HG03103 (cell line): Measurements from ENCODE around the gene ADSS2.

Experiments
- ATAC-seq: cut with Tn5 transposase; IDR thresholded peaks from one replicate; pipeline ENCODE4 v1.9.1; 2021; ENCODE audit warnings: low read depth; ENCODE audit not compliant: unreplicated experiment

ADSS2 gene

GRCh38 chr1:244447024-244447423 lies 4.7 kb downstream of the ADSS2 start:
- no peak for ATAC-seq

DNA sequence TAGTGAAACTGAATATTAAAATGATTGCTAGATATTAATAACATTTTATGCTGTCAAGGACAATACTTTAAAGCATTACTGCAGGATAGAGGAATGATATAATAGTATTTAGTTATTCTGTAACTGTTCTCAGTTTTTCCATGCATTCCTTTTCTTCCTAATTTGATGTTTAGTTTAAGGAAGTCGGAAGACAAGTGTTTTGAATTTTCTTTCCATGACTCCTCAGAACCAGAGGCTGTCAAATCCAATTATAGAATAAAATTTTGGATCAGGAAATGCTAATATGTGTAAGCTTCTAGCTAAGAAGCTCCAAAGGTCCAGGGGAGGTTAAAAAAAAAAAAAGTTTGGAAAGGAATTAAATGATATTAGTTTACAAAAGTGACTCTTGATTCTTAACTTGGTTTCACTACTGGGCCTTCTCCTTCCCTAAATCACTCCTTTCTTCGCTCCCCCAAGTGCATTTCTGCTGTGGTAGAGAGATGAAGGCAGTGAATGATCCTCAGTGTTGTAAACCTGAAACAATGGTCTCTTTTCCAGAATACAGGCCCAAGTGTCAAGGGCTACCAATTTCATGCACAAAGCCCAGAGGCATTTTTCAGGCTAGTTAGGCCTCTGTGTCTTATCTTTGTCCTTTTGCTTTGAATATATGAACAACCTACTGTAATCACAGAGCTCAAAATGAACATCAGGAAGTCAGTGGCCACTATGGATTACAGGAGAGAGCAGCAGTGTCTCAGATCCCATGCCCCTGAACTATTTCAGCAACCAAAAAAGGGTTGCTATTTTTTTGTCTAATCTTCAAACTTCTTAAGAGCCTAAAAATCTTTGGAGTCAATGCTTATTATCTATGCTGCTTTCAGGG lies 6.2 kb downstream of the ADSS2 start:
- ATAC-seq = no peak

- ATAC-seq = no peak
These were observed 6.9 kb downstream of the ADSS2 start for GRCh38 chr1:244444854-244445253.

DNA sequence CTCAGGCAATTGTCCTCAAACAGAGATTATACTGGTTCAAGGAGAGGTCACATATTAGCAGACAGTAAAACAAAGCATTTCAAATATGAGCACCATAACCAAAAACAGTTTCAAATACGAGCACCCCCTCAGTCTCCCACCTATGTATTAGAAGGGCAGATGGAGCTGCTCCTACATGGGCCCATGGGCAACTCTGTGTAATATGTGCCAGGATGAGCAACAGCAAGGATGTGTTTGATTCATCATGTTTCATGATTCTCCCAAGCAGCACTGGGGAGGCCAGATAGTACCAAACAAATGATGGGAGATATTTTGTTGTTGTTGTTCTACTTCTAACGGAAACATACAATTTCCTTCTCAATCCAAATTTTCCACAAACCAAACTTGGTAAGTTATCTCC lies 8.9 kb downstream of the ADSS2 start:
- ATAC-seq = no peak

GRCh38 chr1:244439391-244440032 lies 12.2 kb downstream of the ADSS2 start:
- no peak for ATAC-seq

GRCh38 chr1:244437086-244437468 lies 14.6 kb downstream of the ADSS2 start:
- no peak for ATAC-seq

GRCh38 chr1:244436336-244437085 lies 15.2 kb downstream of the ADSS2 start:
- no peak for ATAC-seq

DNA sequence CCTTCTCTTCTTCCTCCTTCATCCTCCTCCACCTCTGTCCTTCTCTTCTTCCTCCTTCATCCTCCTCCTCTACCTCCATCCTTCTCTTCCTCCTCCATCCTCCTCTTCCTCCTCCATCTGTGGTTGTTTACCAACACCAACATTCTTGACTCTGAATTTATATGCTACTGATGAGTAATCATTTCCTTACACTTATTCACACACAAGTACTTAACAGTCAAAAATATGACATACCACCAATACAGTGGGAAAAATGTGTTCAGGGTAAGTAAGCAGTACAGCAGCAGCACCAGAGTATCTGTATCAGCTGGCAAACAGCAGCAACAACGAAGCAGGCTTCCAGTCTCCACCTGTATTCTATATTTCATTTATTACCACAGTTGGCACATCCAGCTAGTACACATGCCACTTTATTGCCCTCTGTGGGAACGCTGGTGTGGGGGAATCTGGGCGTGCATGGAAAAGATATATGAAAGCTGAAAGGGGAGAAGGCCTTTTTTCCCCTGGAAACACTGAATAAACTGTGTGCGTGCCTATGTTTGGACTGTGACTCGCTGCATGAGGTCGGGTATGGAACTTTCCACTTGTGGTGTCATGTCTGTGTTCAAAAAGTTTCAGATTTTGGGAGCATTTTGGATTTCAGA lies 16.0 kb downstream of the ADSS2 start:
- no peak for ATAC-seq

GRCh38 chr1:244431166-244431565 lies 20.5 kb downstream of the ADSS2 start:
- no peak for ATAC-seq

DNA sequence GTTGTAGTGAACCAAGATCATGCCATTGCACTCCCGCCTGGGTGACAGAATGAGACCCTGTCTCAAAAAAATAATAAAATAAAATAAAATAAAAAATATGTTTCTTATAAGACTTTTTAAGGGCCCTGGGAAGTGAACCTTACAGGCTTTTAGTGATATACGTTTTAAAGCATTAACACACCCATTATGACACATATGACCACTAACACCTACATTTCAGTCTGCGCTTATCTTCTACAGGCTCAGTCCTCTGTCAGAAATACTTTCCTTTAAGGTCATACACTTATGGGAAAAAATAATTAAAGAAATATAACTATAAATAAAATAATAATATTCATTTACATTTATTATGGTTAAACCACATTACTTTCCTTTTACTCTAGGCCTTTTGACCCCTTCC lies 21.9 kb downstream of the ADSS2 start:
- ATAC-seq = no peak

DNA sequence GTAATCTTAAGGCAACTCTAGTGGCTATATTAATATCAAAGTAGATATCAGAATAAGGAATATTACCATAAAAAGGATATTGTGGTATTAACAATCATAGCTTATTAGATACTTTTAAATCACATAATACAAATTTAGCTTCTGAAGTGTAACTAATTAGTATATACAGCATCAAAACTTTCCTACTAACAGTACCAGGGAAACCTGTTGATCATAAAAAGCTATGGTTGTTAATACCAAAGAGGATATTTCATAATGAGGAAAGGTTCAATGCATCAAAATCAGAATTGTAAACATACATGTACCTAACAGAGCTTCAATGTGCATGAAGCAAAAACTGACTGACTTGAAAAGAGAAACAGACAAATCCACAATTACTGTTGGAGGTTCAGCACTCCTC lies 24.1 kb downstream of the ADSS2 start:
- ATAC-seq = no peak

GRCh38 chr1:244424649-244425334 lies 26.9 kb downstream of the ADSS2 start:
- ATAC-seq = no peak

DNA sequence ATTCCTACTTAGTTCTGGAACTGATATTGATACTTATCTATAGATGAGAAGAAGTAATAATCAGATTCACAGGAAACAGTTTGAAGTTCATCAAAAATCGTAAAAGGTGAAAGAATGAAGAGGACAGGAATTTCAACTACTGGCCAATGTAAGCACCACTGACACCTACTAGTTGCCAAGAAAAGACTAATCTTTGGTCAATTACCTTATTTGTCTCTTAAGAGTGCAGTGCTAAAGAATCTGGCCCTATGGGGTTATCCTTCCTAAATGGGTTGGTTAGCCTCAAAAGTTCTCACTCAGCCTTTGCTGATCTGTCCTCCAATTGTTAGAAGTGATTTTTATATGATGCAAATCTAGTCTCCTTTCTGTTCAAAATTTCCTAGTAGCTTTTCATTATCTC lies 29.5 kb downstream of the ADSS2 start:
- no peak for ATAC-seq

DNA sequence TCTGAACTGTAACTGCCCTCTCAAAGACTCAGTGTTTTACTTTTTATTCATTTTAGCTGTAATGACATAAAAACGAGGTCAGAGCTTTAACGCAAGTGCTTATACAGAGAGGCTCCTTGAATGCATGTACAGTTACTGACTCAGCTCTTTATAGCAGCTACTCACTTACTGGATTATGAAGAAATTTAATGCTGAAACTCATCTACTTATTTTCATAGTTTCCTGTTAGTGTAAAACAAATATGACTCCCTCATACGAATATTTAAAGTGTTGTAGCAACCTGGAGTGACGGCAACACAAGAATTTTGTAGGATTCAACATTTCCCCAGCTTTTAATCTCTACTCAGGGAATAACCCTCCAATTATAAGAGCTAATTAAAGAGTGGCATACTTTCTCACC lies 32.7 kb downstream of the ADSS2 start:
- ATAC-seq = no peak

GRCh38 chr1:244414543-244414942 lies 37.2 kb downstream of the ADSS2 start:
- ATAC-seq = no peak

DNA sequence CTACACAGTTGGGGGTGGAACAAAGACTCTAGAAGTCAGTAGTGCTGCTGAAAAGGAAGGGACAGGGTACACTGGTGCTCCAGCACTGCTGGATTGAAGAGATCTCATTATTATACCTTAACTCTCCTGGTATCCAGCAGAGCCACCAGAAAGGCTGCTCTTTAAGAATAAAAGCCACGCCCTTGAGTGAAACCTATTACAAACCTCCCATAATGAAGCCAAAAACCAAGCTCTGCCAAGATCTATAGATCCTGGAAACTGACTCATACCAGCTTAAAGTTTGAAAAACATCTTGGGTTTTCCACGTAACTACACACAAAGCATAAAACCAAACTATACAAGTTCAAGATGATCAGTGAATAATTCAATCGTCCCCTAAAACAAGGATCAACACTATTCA lies 38.0 kb downstream of the ADSS2 start:
- no peak for ATAC-seq

- no peak for ATAC-seq
These were observed 39.5 kb downstream of the ADSS2 start for GRCh38 chr1:244412176-244412575.

- peak; percentile 73 for ATAC-seq
These were observed 42.0 kb downstream of the ADSS2 start for GRCh38 chr1:244409701-244410100.

DNA sequence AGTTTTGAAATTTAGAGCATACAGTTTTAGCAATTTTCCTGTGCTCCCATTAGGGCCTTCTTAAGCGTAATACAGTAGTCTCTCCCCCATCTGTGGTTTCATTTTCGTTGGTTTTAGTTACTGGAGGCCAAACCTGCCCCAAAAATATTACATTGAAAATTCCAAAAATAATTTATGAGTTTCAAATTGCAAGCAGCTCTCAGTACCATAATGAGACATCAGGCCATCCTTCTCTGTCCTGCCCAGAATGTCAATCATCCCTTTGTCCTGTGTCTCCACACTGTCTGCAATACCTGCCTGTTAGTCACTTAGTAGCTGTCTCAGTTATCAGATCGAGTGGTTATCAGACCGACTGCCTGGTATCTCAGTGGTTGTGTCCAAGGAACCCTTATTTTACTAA lies 45.4 kb downstream of the ADSS2 start:
- peak; percentile 85 for ATAC-seq

GRCh38 chr1:244405856-244406255 lies 45.9 kb downstream of the ADSS2 start:
- no peak for ATAC-seq
